K562 (cell line): ENCODE results near the gene GNAQ. TPM values are rescaled to one million over a fixed set of nuclear protein-coding genes. Genes with fewer than 3 reads are reported as not detected.

ENCODE experiments used
- ATAC-seq: fragments of 200-7000 bp; cut with Tn5 transposase; 3 replicates; pipeline ENCODE4 v1.9.1; 2020; ENCODE audit warnings: moderate library complexity
- BruUV-seq: library from RNA; stranded (reverse); fragments of 400-500 nt; replicated peaks from 2 replicates; lab custom pipeline; 2021; lab: Mats Ljungman, UMichigan
- CTCF ChIA-PET: fragments of 300-600 bp; formaldehyde crosslinking; extraction: SDS; loops from one replicate; lab custom pipeline; 2021; ENCODE audit warnings: low intra/inter-chr PET ratio; lab: Yijun Ruan, JAX
- POLR2A ChIA-PET: fragments of 300-600, 350-650 bp; sonication (Branson Sonifier 250); formaldehyde crosslinking; extraction: SDS; loops from one replicate; lab custom pipeline; 2021; ENCODE audit warnings: antibody characterized with exemption, inconsistent platforms; lab: Yijun Ruan, JAX
- DNase-seq, 4 experiments: peaks; one replicate each; pipeline versions ENCODE4 v3.0.0 to v3.0.0-alpha.2; 2011 to 2018; ENCODE audit warnings: low spot score in 3 of 4, mixed read lengths in 3 of 4; ENCODE audit errors: extremely low read depth in 1 of 4
- FAIRE-seq: peaks from 2 replicates; lab custom pipeline; 2011; peaks lifted over from hg19 to GRCh38; lab: Jason Lieb, UNC
- H2AFZ ChIP-seq: 2 replicates; pipeline ENCODE4 v1.6.0; 2011; ENCODE audit warnings: low read depth, low read length, control low read depth, inconsistent platforms
- H3K27ac ChIP-seq: fragments of 200-600 bp; 3 replicates; pipeline ENCODE4 v1.8.0; 2011; ENCODE audit warnings: low read depth, mild to moderate bottlenecking, control low read depth, inconsistent platforms, low read length, moderate library complexity, mixed read lengths; ENCODE audit errors: extremely low read depth
- H3K27me3 ChIP-seq, 2 experiments: fragments of 300-600 bp in 1 of 2; 2 replicates in 1 of 2; 3 replicates in 1 of 2; pipeline versions ENCODE4 v1.6.0 to v1.8.0; 2011; ENCODE audit warnings: inconsistent platforms in 2 of 2, low read length in 2 of 2, mild to moderate bottlenecking in 1 of 2, mixed read lengths in 1 of 2, moderate library complexity in 1 of 2; ENCODE audit not compliant: control insufficient read depth in 2 of 2, insufficient read depth in 2 of 2
- H3K36me3 ChIP-seq: fragments of 300-600 bp; 3 replicates; pipeline ENCODE4 v1.8.0; 2011; ENCODE audit warnings: mild to moderate bottlenecking, low read length, inconsistent platforms; ENCODE audit not compliant: control insufficient read depth, insufficient read depth
- H3K4me1 ChIP-seq, 2 experiments: fragments of 200-600 bp in 1 of 2; replicated peaks in 1 of 2; 2 replicates in 1 of 2; 3 replicates in 1 of 2; pipeline versions ENCODE4 v1.5.1 to v1.8.0; 2011; ENCODE audit warnings: inconsistent platforms in 2 of 2, low read length in 2 of 2, mild to moderate bottlenecking in 1 of 2, mixed read lengths in 1 of 2, moderate library complexity in 1 of 2; ENCODE audit not compliant: control insufficient read depth in 2 of 2, insufficient read depth in 2 of 2
- H3K4me2 ChIP-seq: 2 replicates; pipeline ENCODE4 v1.6.1; 2011; ENCODE audit warnings: low read length, control low read depth, inconsistent platforms, mixed read lengths; ENCODE audit not compliant: insufficient read depth
- H3K4me3 ChIP-seq: fragments of 200-600 bp; sonication (generic), shearing (Covaris generic); 2 replicates; pipeline ENCODE4 v1.5.1; 2016; ENCODE audit warnings: control low read depth, inconsistent platforms
- H3K79me2 ChIP-seq: fragments of 200-600 bp; 3 replicates; pipeline ENCODE4 v1.8.0; 2011; ENCODE audit warnings: low read length, inconsistent platforms; ENCODE audit not compliant: control insufficient read depth, insufficient read depth
- H3K9ac ChIP-seq, 2 experiments: 2 replicates each; pipeline versions ENCODE4 v1.6.0 to v1.6.1; 2011; ENCODE audit warnings: low read depth in 2 of 2, low read length in 2 of 2, control low read depth in 1 of 2, inconsistent platforms in 1 of 2, mild to moderate bottlenecking in 1 of 2, mixed read lengths in 1 of 2; ENCODE audit not compliant: insufficient read depth in 1 of 2
- H3K9me1 ChIP-seq: one replicate; pipeline ENCODE4 v1.6.0; 2011; ENCODE audit warnings: inconsistent platforms, mild to moderate bottlenecking, low read length, moderate library complexity; ENCODE audit not compliant: control insufficient read depth, insufficient read depth
- H3K9me3 ChIP-seq: replicated peaks from 2 replicates; pipeline ENCODE4 v1.5.1; 2011; ENCODE audit warnings: low read depth, low read length, inconsistent platforms; ENCODE audit not compliant: control insufficient read depth, insufficient read depth
- H4K20me1 ChIP-seq: replicated peaks from 2 replicates; pipeline ENCODE4 v1.6.1; 2011; ENCODE audit warnings: low read length, inconsistent platforms, mixed read lengths; ENCODE audit not compliant: control insufficient read depth, insufficient read depth
- CREB3L1 ChIP-seq: fragments of 450-650 bp; IDR thresholded peaks from 2 replicates; pipeline ENCODE4 v1.6.1; 2014; ENCODE audit warnings: low read depth, mild to moderate bottlenecking, moderate library complexity, borderline replicate concordance
- CTCFL ChIP-seq: IDR thresholded peaks from 2 replicates; pipeline ENCODE4 v1.6.1; 2011; ENCODE audit warnings: borderline replicate concordance, low read depth, mild to moderate bottlenecking, moderate library complexity, low read length; ENCODE audit not compliant: insufficient read depth, poor library complexity, severe bottlenecking
- GABPB2 ChIP-seq: fragments of 250-450 bp; sonication (Bioruptor Pico); conservative IDR thresholded peaks from 2 replicates; pipeline ENCODE4 v1.5.1; 2021; ENCODE audit warnings: mild to moderate bottlenecking
- HNRNPH1 ChIP-seq: fragments of 200-400 bp; formaldehyde crosslinking; optimal IDR thresholded peaks from 2 replicates; pipeline ENCODE3; 2017; ENCODE audit warnings: low read depth, mild to moderate bottlenecking, low read length, moderate library complexity
- NFE2L1 ChIP-seq: fragments of 450-650 bp; IDR thresholded peaks from 2 replicates; pipeline ENCODE4 v1.6.1; 2016; ENCODE audit warnings: missing genetic modification characterization, low read depth, mild to moderate bottlenecking, missing compliant biosample characterization, moderate library complexity, borderline replicate concordance
- SP1 ChIP-seq: sonication (generic); formaldehyde crosslinking; IDR thresholded peaks from 2 replicates; pipeline ENCODE4 v1.8.1; 2022; ENCODE audit warnings: mild to moderate bottlenecking, missing genetic modification reagents
- ZNF407 ChIP-seq: fragments of 450-650 bp; IDR thresholded peaks from 2 replicates; pipeline ENCODE4 v1.6.1; 2016; ENCODE audit warnings: low read depth
- WGBS: fragments of 100-300 bp; shearing (Covaris generic); methylation state at CpG from one replicate; pipeline ENCODE4 v1.1.6; 2016; ENCODE audit warnings: low coverage, mixed read lengths; ENCODE audit not compliant: insufficient coverage; ENCODE audit errors: missing lambda C conversion rate; 5-methylcytosine and 5-hydroxymethylcytosine counted together
- in situ Hi-C: fragments of 300-500 bp; cut with MboI; formaldehyde crosslinking; loops from 4 replicates; pipeline ENCODE4 v1.15.0; 2018; ENCODE audit warnings: inconsistent platforms, mixed read lengths
- intact Hi-C: fragments of 100-400 bp; cut with micrococcal nuclease; formaldehyde crosslinking; loops from 2 replicates; pipeline ENCODE4 v1.14.2; 2022
- polyA plus RNA-seq, 8 experiments: library from polyadenylated mRNA; depleted of rRNA in 4 of 8; stranded (reverse) in 5 of 8; unstranded in 3 of 8; fragments of >200 nt; fragmentation: Nextera tagmentation in 2 of 8; fragmentation: Illumina TruSeq in 1 of 8; extraction: Ambion mirVana in 2 of 8; extraction: Trizol in 1 of 8; gene quantifications; 2 replicates each; pipeline versions ENCODE4 v1.2.1 to v1.2.3, GENCODE V29; 2011 to 2014; ENCODE audit warnings: inconsistent platforms in 1 of 8, missing spikeins in 1 of 8
- total RNA-seq, 7 experiments: library from RNA; depleted of rRNA in 6 of 7; stranded (reverse); fragments of >200 nt in 6 of 7; fragmentation: Illumina TruSeq in 2 of 7; extraction: Trizol in 2 of 7; gene quantifications; 2 replicates each; pipeline versions ENCODE4 v1.2.1 to v1.2.3, GENCODE V29; 2011 to 2021; ENCODE audit warnings: low replicate concordance in 1 of 7

Gene GNAQ
- total and polyA plus RNA-seq, 9 of the 15 experiments (the other 6 are each of a cell fraction or from before 2014, with no cell fraction given), result 4.8 to 27.9 (median 17.5) TPM

- TF ChIP-seq NFE2L1 (tag), result no peak
- TF ChIP-seq GABPB2 (CRISPR knock-in tag), result no peak
- no peak for TF ChIP-seq CREB3L1
Measured at GRCh38 chr9:77933976-77934375, 97.6 kb downstream of the GNAQ start (continued).

GRCh38 chr9:77933019-77933418 lies 98.6 kb downstream of the GNAQ start:
- Histone ChIP-seq H3K36me3 (peaks cover 2% of the 10 kb centered on the region; the same call in 1 of the 3 replicates), H3K4me3 (no peak overlapping the region), H3K9me1 (no peaks in the 10 kb centered on the region), H3K9me3 (no peaks in the 10 kb centered on the region), H3K79me2 (peaks cover 88% of the 10 kb centered on the region), H4K20me1 (no peaks in the 10 kb centered on the region), H3K27me3 (no peaks in the 10 kb centered on the region), H3K27ac (no peak overlapping the region), H3K4me1 (peaks cover 8 to 22% of the 10 kb centered on the region in 2 experiments; a peak in 4 of 5 replicates), H3K9ac (no peak overlapping the region), H2AFZ (no peak overlapping the region), H3K4me2 (no peak overlapping the region)
- CTCF ChIA-PET, result no interaction called here
- DNase-seq (peak in 1 of 4 experiments; percentile 47), ATAC-seq (peak; percentile 37; the same call in 2 of the 3 replicates), FAIRE-seq (peak; percentile 71)
- in situ Hi-C loops (no loop called here), intact Hi-C loops (no loop called here)
- 35% methylated on average over 7 of the region's 7 CpGs for WGBS
- no TSS peak for BruUV-seq
- POLR2A ChIA-PET, result no interaction called here
- TF ChIP-seq CTCFL, result no peak
- no peak for TF ChIP-seq SP1 (CRISPR knock-in tag)
- no peak for TF ChIP-seq ZNF407
- no peak for TF ChIP-seq HNRNPH1
